Measurements from ENCODE around the gene FAM53B. TPM values are rescaled to one million over a fixed set of nuclear protein-coding genes. Genes with fewer than 3 reads are reported as not detected.

Gene FAM53B
- total and polyA plus RNA-seq, 4 donors, result 14.6 to 45.4 (median 18.2) TPM

DNA sequence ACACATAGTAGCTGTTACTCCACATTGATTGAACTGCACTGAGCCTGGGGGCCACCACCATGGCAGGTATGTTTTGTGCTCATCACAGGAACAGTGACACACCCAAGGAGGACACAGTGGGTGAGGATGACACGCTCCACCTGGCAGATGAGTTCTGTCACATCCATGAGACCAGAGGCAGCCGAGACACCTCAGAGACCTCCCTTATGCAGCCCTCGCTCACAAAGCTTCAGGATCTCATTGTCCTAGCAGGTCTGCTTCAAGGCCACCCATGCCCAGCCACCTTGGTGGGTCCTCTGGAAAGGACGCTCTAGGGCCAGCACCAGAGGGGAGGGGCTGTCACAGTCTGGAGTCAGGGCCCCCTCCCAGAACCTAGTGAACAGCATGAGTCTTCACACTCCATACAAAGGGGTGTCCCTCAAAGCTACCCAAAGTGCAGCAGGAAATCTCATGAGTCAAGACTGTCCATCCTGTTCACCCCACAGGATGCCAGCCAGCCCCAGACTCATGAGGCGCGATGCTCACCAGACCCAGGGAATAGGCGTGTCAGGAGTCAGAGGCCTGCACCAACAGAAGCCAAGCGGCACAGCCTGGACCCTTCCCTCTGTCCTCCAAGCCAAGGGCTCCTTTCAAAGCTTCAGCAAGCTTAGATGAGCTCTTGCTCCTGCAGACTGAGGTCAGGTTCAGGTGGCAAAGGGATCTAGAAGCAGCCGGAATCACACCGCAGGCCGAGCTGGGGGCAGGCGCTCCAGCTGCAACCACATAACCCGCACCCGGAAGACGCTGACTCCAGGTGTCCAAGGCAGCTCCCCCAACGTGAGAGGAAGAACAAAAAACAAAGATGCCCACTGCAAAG is 9.6 kb downstream of the FAM53B start:
- WGBS, 2 donors, result 87 to 91% methylated on average over 16 of the region's 16 CpGs
- peak in 1 of 3 donors; percentile 12 for DNase-seq

DNA sequence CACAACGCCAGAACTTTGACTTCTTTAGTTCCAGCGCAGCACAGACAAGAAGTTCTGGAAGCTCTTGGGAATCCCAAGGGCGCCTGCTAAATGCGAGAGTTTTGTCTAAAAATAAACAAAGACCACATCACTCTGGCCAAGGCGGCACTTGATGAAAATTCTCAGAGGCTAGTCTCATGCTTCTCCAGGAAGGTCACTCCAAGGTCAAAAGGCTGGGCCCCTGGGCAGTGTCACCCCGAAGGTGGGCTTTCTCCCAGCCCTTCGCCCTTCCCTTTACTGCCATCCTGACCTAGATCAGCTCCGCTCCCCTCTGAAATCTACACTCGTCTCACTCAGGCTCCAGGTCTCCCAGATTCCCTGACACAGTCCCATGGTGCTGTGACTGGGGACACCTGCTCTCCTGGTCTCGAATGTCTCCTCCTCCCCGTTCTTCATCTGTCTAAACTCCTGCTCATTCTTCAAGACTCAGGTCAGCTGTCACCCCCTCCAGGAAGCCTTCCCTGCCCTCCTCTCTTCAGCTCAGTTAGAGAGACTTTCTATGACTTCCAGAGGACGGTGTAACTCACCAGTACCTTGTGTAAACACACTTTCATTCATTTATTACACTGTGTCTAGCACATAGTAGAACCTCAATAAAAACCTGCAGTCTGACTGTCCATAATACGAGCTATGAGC is 10.5 kb downstream of the FAM53B start:
- peak in 1 of 3 donors; percentile 26 for DNase-seq
- Histone ChIP-seq H3K27ac (ENCODE audit: low read depth in 1 of 2, low read length in 1 of 2) (peak overlapping the region; percentile 68 to 90), H3K9me3 (ENCODE audit: control insufficient read depth in 4 of 4, insufficient read depth in 3 of 4, low read length in 3 of 4) (no peaks in the 10 kb centered on the region), H3K4me1 (ENCODE audit: control insufficient read depth in 5 of 5, insufficient read depth in 5 of 5, low read length in 5 of 5) (peaks cover 32 to 65% (median 38%) of the 10 kb centered on the region in 5 donors), H3K36me3 (ENCODE audit: control insufficient read depth in 4 of 4, insufficient read depth in 4 of 4, low read length in 4 of 4) (peaks cover 0 to 4% (median under 1%) of the 10 kb centered on the region in 4 donors), H3K4me3 (no peak overlapping the region), H3K9ac (ENCODE audit: insufficient read depth in 1 of 2, low read length in 2 of 2) (peak overlapping the region in 1 of 2 donors; percentile 17), H3K27me3 (ENCODE audit: control insufficient read depth in 3 of 3, insufficient read depth in 3 of 3, low read length in 2 of 3) (no peaks in the 10 kb centered on the region)
- TF ChIP-seq, protein P1, sequence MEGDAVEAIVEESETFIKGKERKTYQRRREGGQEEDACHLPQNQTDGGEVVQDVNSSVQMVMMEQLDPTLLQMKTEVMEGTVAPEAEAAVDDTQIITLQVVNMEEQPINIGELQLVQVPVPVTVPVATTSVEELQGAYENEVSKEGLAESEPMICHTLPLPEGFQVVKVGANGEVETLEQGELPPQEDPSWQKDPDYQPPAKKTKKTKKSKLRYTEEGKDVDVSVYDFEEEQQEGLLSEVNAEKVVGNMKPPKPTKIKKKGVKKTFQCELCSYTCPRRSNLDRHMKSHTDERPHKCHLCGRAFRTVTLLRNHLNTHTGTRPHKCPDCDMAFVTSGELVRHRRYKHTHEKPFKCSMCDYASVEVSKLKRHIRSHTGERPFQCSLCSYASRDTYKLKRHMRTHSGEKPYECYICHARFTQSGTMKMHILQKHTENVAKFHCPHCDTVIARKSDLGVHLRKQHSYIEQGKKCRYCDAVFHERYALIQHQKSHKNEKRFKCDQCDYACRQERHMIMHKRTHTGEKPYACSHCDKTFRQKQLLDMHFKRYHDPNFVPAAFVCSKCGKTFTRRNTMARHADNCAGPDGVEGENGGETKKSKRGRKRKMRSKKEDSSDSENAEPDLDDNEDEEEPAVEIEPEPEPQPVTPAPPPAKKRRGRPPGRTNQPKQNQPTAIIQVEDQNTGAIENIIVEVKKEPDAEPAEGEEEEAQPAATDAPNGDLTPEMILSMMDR (IDR thresholded peaks at IDR 0.05; ENCODE audit: control extremely low read depth, extremely low read depth), result no peak
- no peak for ATAC-seq (ENCODE audit: insufficient read depth, low FRiP score)
- 60 to 77% methylated on average over 13 of the region's 13 CpGs for WGBS, 2 donors

More for the DNA sequence above, 9.6 kb downstream of the FAM53B start:
- Histone ChIP-seq H3K4me1 (ENCODE audit: control insufficient read depth in 5 of 5, insufficient read depth in 5 of 5, low read length in 5 of 5) (peaks cover 28 to 63% (median 40%) of the 10 kb centered on the region in 5 donors), H3K9me3 (ENCODE audit: control insufficient read depth in 4 of 4, insufficient read depth in 3 of 4, low read length in 3 of 4) (no peaks in the 10 kb centered on the region), H3K27me3 (ENCODE audit: control insufficient read depth in 3 of 3, insufficient read depth in 3 of 3, low read length in 2 of 3) (no peaks in the 10 kb centered on the region), H3K9ac (ENCODE audit: insufficient read depth in 1 of 2, low read length in 2 of 2) (no peak overlapping the region), H3K36me3 (ENCODE audit: control insufficient read depth in 4 of 4, insufficient read depth in 4 of 4, low read length in 4 of 4) (peaks cover 0 to 4% (median under 1%) of the 10 kb centered on the region in 4 donors), H3K27ac (ENCODE audit: low read depth in 1 of 2, low read length in 1 of 2) (peak overlapping the region in 1 of 2 donors; percentile 90), H3K4me3 (no peak overlapping the region)
- TF ChIP-seq, protein P1 (IDR thresholded peaks at IDR 0.05; ENCODE audit: control extremely low read depth, extremely low read depth), result no peak
- ATAC-seq (ENCODE audit: insufficient read depth, low FRiP score), result no peak

GRCh38 chr10:124732931-124733570 is 11.1 kb downstream of the FAM53B start:
- Histone ChIP-seq H3K36me3 (ENCODE audit: control insufficient read depth in 4 of 4, insufficient read depth in 4 of 4, low read length in 4 of 4) (peaks cover 0 to 4% (median under 1%) of the 10 kb centered on the region in 4 donors), H3K9ac (ENCODE audit: insufficient read depth in 1 of 2, low read length in 2 of 2) (peak overlapping the region in 1 of 2 donors; percentile 17), H3K27ac (ENCODE audit: low read depth in 1 of 2, low read length in 1 of 2) (peak overlapping the region; percentile 68 to 90), H3K9me3 (ENCODE audit: control insufficient read depth in 4 of 4, insufficient read depth in 3 of 4, low read length in 3 of 4) (no peaks in the 10 kb centered on the region), H3K27me3 (ENCODE audit: control insufficient read depth in 3 of 3, insufficient read depth in 3 of 3, low read length in 2 of 3) (no peaks in the 10 kb centered on the region), H3K4me3 (no peak overlapping the region), H3K4me1 (ENCODE audit: control insufficient read depth in 5 of 5, insufficient read depth in 5 of 5, low read length in 5 of 5) (peaks cover 34 to 64% (median 41%) of the 10 kb centered on the region in 5 donors)
- WGBS, 2 donors, result 59 to 79% methylated on average over 14 of the region's 14 CpGs
- DNase-seq (peak in 2 of 3 donors; percentile 29 to 53), ATAC-seq (ENCODE audit: insufficient read depth, low FRiP score) (peak; percentile 45)
- TF ChIP-seq, protein P1 (IDR thresholded peaks at IDR 0.05; ENCODE audit: control extremely low read depth, extremely low read depth), result no peak
